Endothelial cell of umbilical vein (primary cell): ENCODE measurements around the gene TTC3. TPM values are rescaled to one million over a fixed set of nuclear protein-coding genes. Genes with fewer than 3 reads are reported as not detected.

ENCODE experiments used
- BruUV-seq: library from RNA; stranded (reverse); fragments of 400-500 nt; replicated peaks from 2 replicates; lab custom pipeline; 2021; lab: Mats Ljungman, UMichigan
- CTCF ChIA-PET: fragments of 300-600, 350-600 bp; sonication (Branson Sonifier 250); formaldehyde crosslinking; loops from one replicate; lab custom pipeline; 2021; ENCODE audit warnings: antibody characterized with exemption, inconsistent platforms; lab: Charles Lee
- POLR2A ChIA-PET: fragments of 300-600, 350-600 bp; sonication (Branson Sonifier 250); formaldehyde crosslinking; loops from one replicate; lab custom pipeline; 2021; ENCODE audit warnings: antibody characterized with exemption, inconsistent platforms; lab: Charles Lee
- DNase-seq: peaks from one replicate; pipeline ENCODE4 v3.0.0-alpha.2; 2011; ENCODE audit warnings: low read depth, low spot score
- FAIRE-seq: peaks from 2 replicates; lab custom pipeline; 2011; peaks lifted over from hg19 to GRCh38; lab: Jason Lieb, UNC
- H2AFZ ChIP-seq: 2 replicates; pipeline ENCODE4 v1.6.0; 2012; ENCODE audit warnings: low read depth, low read length, control low read depth, inconsistent platforms
- H3K27ac ChIP-seq: 2 replicates; pipeline ENCODE4 v1.5.1; 2011; ENCODE audit warnings: low read depth, mild to moderate bottlenecking, control low read depth, low read length, moderate library complexity; ENCODE audit not compliant: insufficient read depth
- H3K27me3 ChIP-seq, 2 experiments: 2 replicates each; pipeline versions ENCODE4 v1.6.0 to v1.6.1; 2011; ENCODE audit warnings: low read length in 2 of 2, mixed read lengths in 1 of 2; ENCODE audit not compliant: control insufficient read depth in 2 of 2, insufficient read depth in 2 of 2
- H3K36me3 ChIP-seq, 2 experiments: 2 replicates in 1 of 2; 3 replicates in 1 of 2; pipeline ENCODE4 v1.5.1; 2011; ENCODE audit warnings: low read length in 2 of 2, mild to moderate bottlenecking in 1 of 2, moderate library complexity in 1 of 2; ENCODE audit not compliant: control insufficient read depth in 2 of 2, insufficient read depth in 2 of 2; ENCODE audit errors: extremely low read depth in 1 of 2
- H3K4me1 ChIP-seq: 3 replicates; pipeline ENCODE4 v1.5.1; 2011; ENCODE audit warnings: mild to moderate bottlenecking, low read length; ENCODE audit not compliant: control insufficient read depth, insufficient read depth; ENCODE audit errors: extremely low read depth
- H3K4me2 ChIP-seq: 2 replicates; pipeline ENCODE4 v1.6.1; 2011; ENCODE audit warnings: low read length, control low read depth, mixed read lengths; ENCODE audit not compliant: insufficient read depth
- H3K4me3 ChIP-seq, 3 experiments: fragments of 200-600 bp in 1 of 3; sonication (generic), shearing (Covaris generic) in 1 of 3; replicated peaks in 1 of 3; 2 replicates each; pipeline ENCODE4 v1.5.1; 2011 to 2016; ENCODE audit warnings: control low read depth in 3 of 3, low read length in 3 of 3, mild to moderate bottlenecking in 2 of 3, inconsistent platforms in 1 of 3, low read depth in 1 of 3, moderate library complexity in 1 of 3; ENCODE audit not compliant: insufficient read depth in 1 of 3
- H3K79me2 ChIP-seq: 2 replicates; pipeline ENCODE4 v1.6.0; 2012; ENCODE audit warnings: low read length, inconsistent platforms; ENCODE audit not compliant: control insufficient read depth, insufficient read depth
- H3K9ac ChIP-seq: replicated peaks from 2 replicates; pipeline ENCODE3; 2011; ENCODE audit warnings: low read length, control low read depth; ENCODE audit not compliant: insufficient read depth; ENCODE audit errors: extremely low read depth
- H3K9me1 ChIP-seq: replicated peaks from 3 replicates; pipeline ENCODE4 v1.6.0; 2011; ENCODE audit warnings: mild to moderate bottlenecking, low read length; ENCODE audit not compliant: control insufficient read depth, insufficient read depth; ENCODE audit errors: extremely low read depth
- H3K9me3 ChIP-seq: replicated peaks from 2 replicates; pipeline ENCODE4 v1.5.1; 2012; ENCODE audit warnings: low read length, inconsistent platforms; ENCODE audit not compliant: control insufficient read depth, insufficient read depth
- H4K20me1 ChIP-seq: replicated peaks from 2 replicates; pipeline ENCODE3; 2011; ENCODE audit warnings: mild to moderate bottlenecking, low read length; ENCODE audit not compliant: control insufficient read depth, insufficient read depth; ENCODE audit errors: extremely low read depth
- CTCF ChIP-seq, 2 donors: IDR thresholded peaks; 1 replicate in 1 of 2; 2 replicates in 1 of 2; pipeline ENCODE4 v1.5.1; 2011; ENCODE audit warnings: low read length in 2 of 2, mild to moderate bottlenecking in 2 of 2, moderate library complexity in 2 of 2, control low read depth in 1 of 2, inconsistent platforms in 1 of 2, low read depth in 1 of 2; ENCODE audit not compliant: insufficient read depth in 1 of 2; ENCODE audit errors: extremely low read depth in 1 of 2
- EZH2 ChIP-seq: IDR thresholded peaks from 2 replicates; pipeline ENCODE4 v1.6.1; 2012; ENCODE audit warnings: borderline replicate concordance, low read depth, mild to moderate bottlenecking, moderate library complexity, low read length, inconsistent platforms; ENCODE audit not compliant: severe bottlenecking
- JUN ChIP-seq: IDR thresholded peaks from 2 replicates; pipeline ENCODE4 v1.6.1; 2011; ENCODE audit warnings: borderline replicate concordance, low read depth; ENCODE audit not compliant: insufficient read length, insufficient read depth
- MYC ChIP-seq: IDR thresholded peaks from one replicate; pipeline ENCODE4 v1.6.1; 2011; ENCODE audit warnings: mild to moderate bottlenecking, low read depth, low read length
- POLR2A ChIP-seq: IDR thresholded peaks from 2 replicates; pipeline ENCODE4 v1.6.1; 2012; ENCODE audit warnings: low read depth, mild to moderate bottlenecking, control low read depth, low read length
- dilution Hi-C: fragments of 300-500 bp; cut with MboI; formaldehyde crosslinking; loops from one replicate; pipeline ENCODE4 v1.15.0; 2019; ENCODE audit warnings: low sequenced_read_pairs; ENCODE audit not compliant: extremely low pct_ligation_motif_present
- intact Hi-C: fragments of 100-400 bp; cut with micrococcal nuclease; formaldehyde crosslinking; loops from one replicate; pipeline ENCODE4 v1.10.0; 2022
- polyA plus RNA-seq, 4 experiments: library from polyadenylated mRNA; depleted of rRNA in 3 of 4; stranded (reverse) in 3 of 4; unstranded in 1 of 4; fragments of >200 nt; gene quantifications; 2 replicates each; pipeline versions ENCODE4 v1.2.1 to v1.2.3, GENCODE V29; 2011 to 2012; ENCODE audit warnings: missing spikeins in 1 of 4
- total RNA-seq: library from RNA; stranded (reverse); gene quantifications from 2 replicates; pipeline ENCODE4 v1.2.3, GENCODE V29; 2021

TTC3 gene
- total and polyA plus RNA-seq, 2 donors (not counting 3 experiments of a cell fraction or from before 2014, with no cell fraction given): 26.2 to 113 TPM

GRCh38 chr21:37245151-37245550 is 172.1 kb downstream of the TTC3 start:
- intact Hi-C loops (no loop called here), dilution Hi-C loops (no loop called here)
- H3K79me2 ChIP-seq: peaks cover 56% of the 10 kb centered on the region
- BruUV-seq: no TSS peak
- ChIA-PET POLR2A (no interaction called here), CTCF (no interaction called here)
- H2AFZ ChIP-seq: no peak overlapping the region
- no peaks in the 10 kb centered on the region for H3K27me3 ChIP-seq
- H3K4me3 ChIP-seq: no peak overlapping the region
- no peak overlapping the region for H3K27ac ChIP-seq
- H3K36me3 ChIP-seq: no peaks in the 10 kb centered on the region
- H4K20me1 ChIP-seq: no peaks in the 10 kb centered on the region
- DNase-seq: no peak
- no peak overlapping the region for H3K4me2 ChIP-seq
- no peaks in the 10 kb centered on the region for H3K9me3 ChIP-seq
- TF ChIP-seq JUN: no peak
- no peak for TF ChIP-seq POLR2A
- no peak for FAIRE-seq
- H3K9ac ChIP-seq: no peak overlapping the region
- H3K4me1 ChIP-seq: no peaks in the 10 kb centered on the region
- H3K9me1 ChIP-seq: no peaks in the 10 kb centered on the region

GRCh38 chr21:37248298-37248697 is 175.2 kb downstream of the TTC3 start:
- H3K4me1 ChIP-seq: no peaks in the 10 kb centered on the region
- H3K79me2 ChIP-seq: peaks cover 67% of the 10 kb centered on the region
- no peak for DNase-seq
- peaks cover 10% of the 10 kb centered on the region for H4K20me1 ChIP-seq
- H3K36me3 ChIP-seq: no peaks in the 10 kb centered on the region
- no peak for FAIRE-seq
- intact Hi-C loops (no loop called here), dilution Hi-C loops (no loop called here)
- ChIA-PET CTCF (no interaction called here), POLR2A (no interaction called here)
- H3K4me3 ChIP-seq: no peak overlapping the region
- no peak overlapping the region for H3K4me2 ChIP-seq
- BruUV-seq: no TSS peak
- H3K27ac ChIP-seq: no peak overlapping the region
- H3K9me1 ChIP-seq: no peaks in the 10 kb centered on the region
- no peak for TF ChIP-seq EZH2
- TF ChIP-seq MYC: no peak
- no peak for TF ChIP-seq CTCF (IDR thresholded peaks at IDR 0.05; ENCODE audit: extremely low read depth in 1 of 2, insufficient read depth in 1 of 2, low read depth in 1 of 2, low read length in 2 of 2)
- H2AFZ ChIP-seq: no peak overlapping the region
- no peaks in the 10 kb centered on the region for H3K9me3 ChIP-seq
- no peaks in the 10 kb centered on the region for H3K27me3 ChIP-seq
- no peak overlapping the region for H3K9ac ChIP-seq
